CD4-positive, alpha-beta memory T cell (primary cell): Measurements from ENCODE around the gene SRC. TPM values are rescaled to one million over a fixed set of nuclear protein-coding genes. Genes with fewer than 3 reads are reported as not detected.

Experiments
- CTCF ChIA-PET: fragments of 350-600 bp; sonication (Branson Sonifier 250); formaldehyde crosslinking; loops from one replicate; lab custom pipeline; 2021; ENCODE audit warnings: inconsistent platforms; ENCODE audit not compliant: partially characterized antibody; lab: Charles Lee
- POLR2A ChIA-PET: fragments of 350-600 bp; sonication (Branson Sonifier 250); formaldehyde crosslinking; loops from one replicate; lab custom pipeline; 2021; ENCODE audit not compliant: partially characterized antibody; lab: Charles Lee
- DNase-seq, 5 donors: peaks; one replicate each; pipeline versions ENCODE4 v3.0.0 to v3.0.0-alpha.2; 2020 to 2022; ENCODE audit warnings: mixed read lengths in 1 of 5
- H3K27ac ChIP-seq: one replicate; pipeline ENCODE4 v1.7.0; 2013; ENCODE audit warnings: low read depth, low read length
- H3K27me3 ChIP-seq: 2 replicates; pipeline ENCODE4 v1.7.0; 2013; ENCODE audit warnings: mild to moderate bottlenecking, low read length, moderate library complexity; ENCODE audit not compliant: insufficient read depth
- H3K36me3 ChIP-seq: 2 replicates; pipeline ENCODE4 v1.7.0; 2013; ENCODE audit warnings: mild to moderate bottlenecking, low read length, moderate library complexity; ENCODE audit not compliant: insufficient read depth
- H3K4me1 ChIP-seq: 2 replicates; pipeline ENCODE4 v1.7.0; 2013; ENCODE audit warnings: mild to moderate bottlenecking, low read length, moderate library complexity; ENCODE audit not compliant: insufficient read depth
- H3K4me3 ChIP-seq, 2 donors: one replicate each; pipeline ENCODE4 v1.7.0; 2013; ENCODE audit warnings: low read length in 2 of 2, mild to moderate bottlenecking in 1 of 2
- H3K9me3 ChIP-seq, 2 donors: one replicate each; pipeline ENCODE4 v1.7.0; 2013; ENCODE audit warnings: low read length in 2 of 2, control low read depth in 1 of 2; ENCODE audit not compliant: control insufficient read depth in 1 of 2
- H3K27ac Mint-ChIP-seq, 7 donors: one replicate each; pipeline ENCODE4 v1.8.0; 2020 to 2021; ENCODE audit warnings: mixed read lengths in 7 of 7, mild to moderate bottlenecking in 6 of 7, inconsistent platforms in 3 of 7, moderate library complexity in 3 of 7
- H3K27me3 Mint-ChIP-seq, 2 donors: one replicate each; pipeline ENCODE4 v1.8.0; 2020 to 2021; ENCODE audit warnings: mixed read lengths in 2 of 2
- H3K36me3 Mint-ChIP-seq, 2 donors: one replicate each; pipeline ENCODE4 v1.8.0; 2020 to 2021; ENCODE audit warnings: mixed read lengths in 2 of 2, inconsistent platforms in 1 of 2, mild to moderate bottlenecking in 1 of 2
- H3K4me1 Mint-ChIP-seq, 4 donors: one replicate each; pipeline ENCODE4 v1.8.0; 2020 to 2021; ENCODE audit warnings: mixed read lengths in 4 of 4, mild to moderate bottlenecking in 1 of 4
- H3K4me3 Mint-ChIP-seq, 8 donors: one replicate each; pipeline ENCODE4 v1.8.0; 2020 to 2021; ENCODE audit warnings: mixed read lengths in 8 of 8, mild to moderate bottlenecking in 7 of 8, moderate library complexity in 6 of 8, inconsistent platforms in 3 of 8
- H3K9me3 Mint-ChIP-seq, 8 donors: one replicate each; pipeline ENCODE4 v1.8.0; 2020 to 2021; ENCODE audit warnings: mixed read lengths in 8 of 8, mild to moderate bottlenecking in 5 of 8, inconsistent platforms in 3 of 8, moderate library complexity in 1 of 8
- intact Hi-C: fragments of 100-400 bp; cut with micrococcal nuclease; formaldehyde crosslinking; loops from one replicate; pipeline ENCODE4 v1.15.1; 2023
- polyA plus RNA-seq, 2 donors: library from polyadenylated mRNA; unstranded; fragments of 300-500 nt; fragmentation: Illumina TruSeq; gene quantifications; one replicate each; pipeline ENCODE4 v1.2.3, GENCODE V29; 2021
- total RNA-seq, 2 experiments: library from RNA; stranded (reverse); gene quantifications; one replicate each; pipeline ENCODE4 v1.2.3, GENCODE V29; 2021

The SRC gene
- total and polyA plus RNA-seq, 4 experiments from 2014 or later: 0.32 to 4.5 (median 2.3) TPM

DNA sequence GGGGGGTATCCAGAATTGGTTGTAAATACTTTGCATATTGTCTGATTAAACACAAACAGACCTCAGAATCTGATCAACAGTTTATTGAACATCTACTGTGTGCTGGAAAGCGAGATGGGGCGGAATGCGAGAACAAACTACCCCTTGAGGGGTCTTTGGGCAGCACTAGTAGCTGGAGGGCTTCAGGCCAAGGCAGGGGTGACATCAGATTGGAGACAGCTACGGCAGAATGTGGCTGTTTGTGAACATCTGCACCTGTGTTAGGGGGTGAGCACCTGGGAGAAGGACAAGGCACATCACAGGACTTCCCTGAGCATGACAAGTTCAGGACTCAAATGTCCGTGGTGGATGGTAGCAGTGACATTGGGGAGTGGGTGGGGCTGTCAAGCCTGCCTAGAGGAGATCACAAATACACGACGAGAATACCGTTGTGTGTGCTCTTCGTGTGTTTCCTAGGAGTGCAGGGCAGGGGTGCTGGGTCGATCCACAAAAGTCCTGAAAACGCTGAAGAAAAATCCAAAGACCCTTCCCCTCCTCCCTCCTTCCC, 59.5 kb downstream of the SRC start:
- Mint-ChIP-seq H3K9me3 (no peaks in the 10 kb centered on the region), H3K4me3 (peak overlapping the region in 6 of 8 donors; percentile 3 to 78 (median 54)), H3K27me3 (peaks cover 13 to 24% of the 10 kb centered on the region in 2 donors), H3K4me1 (peaks cover 5 to 31% (median 12%) of the 10 kb centered on the region in 4 donors), H3K27ac (no peak overlapping the region), H3K36me3 (no peaks in the 10 kb centered on the region)
- Histone ChIP-seq H3K27ac (no peak overlapping the region), H3K4me1 (peaks cover 7% of the 10 kb centered on the region), H3K36me3 (no peaks in the 10 kb centered on the region), H3K27me3 (peaks cover 8% of the 10 kb centered on the region), H3K9me3 (no peaks in the 10 kb centered on the region), H3K4me3 (no peak overlapping the region)
- ChIA-PET CTCF (no interaction called here), POLR2A (no interaction called here)
- intact Hi-C loops: no loop called here
- no peak for DNase-seq

- CTCF ChIA-PET: no interaction called here
- intact Hi-C loops: no loop called here
- H3K4me1 Mint-ChIP-seq: peaks cover 5 to 31% (median 12%) of the 10 kb centered on the region in 4 donors
Measured at GRCh38 chr20:37406010-37406998, 60.4 kb downstream of the SRC start.

GRCh38 chr20:37407019-37407566, 61.2 kb downstream of the SRC start:
- peaks cover 5 to 31% (median 12%) of the 10 kb centered on the region in 4 donors for H3K4me1 Mint-ChIP-seq
- Histone ChIP-seq H3K4me3 (peak overlapping the region in 1 of 2 donors; percentile 32), H3K9me3 (no peaks in the 10 kb centered on the region), H3K4me1 (peaks cover 18% of the 10 kb centered on the region), H3K36me3 (no peaks in the 10 kb centered on the region), H3K27ac (no peak overlapping the region), H3K27me3 (peaks cover 8% of the 10 kb centered on the region)
- ChIA-PET CTCF (no interaction called here), POLR2A (no interaction called here)
- intact Hi-C loops: no loop called here
- no peaks in the 10 kb centered on the region for H3K9me3 Mint-ChIP-seq
- peaks cover 13 to 24% of the 10 kb centered on the region in 2 donors for H3K27me3 Mint-ChIP-seq
- H3K4me3 Mint-ChIP-seq: peak overlapping the region; percentile 50 to 81 (median 70)
- H3K27ac Mint-ChIP-seq: peak overlapping the region in 1 of 7 donors; percentile 23
- H3K36me3 Mint-ChIP-seq: no peaks in the 10 kb centered on the region
- no peak for DNase-seq

More at GRCh38 chr20:37406010-37406998, 60.4 kb downstream of the SRC start:
- Mint-ChIP-seq H3K36me3 (no peaks in the 10 kb centered on the region), H3K27ac (peak overlapping the region in 1 of 7 donors; percentile 68), H3K4me3 (peak overlapping the region; percentile 59 to 81 (median 72)), H3K9me3 (no peaks in the 10 kb centered on the region), H3K27me3 (peaks cover 13 to 24% of the 10 kb centered on the region in 2 donors)
- Histone ChIP-seq H3K36me3 (no peaks in the 10 kb centered on the region), H3K27me3 (peaks cover 8% of the 10 kb centered on the region), H3K4me1 (peaks cover 12% of the 10 kb centered on the region), H3K4me3 (peak overlapping the region in 1 of 2 donors; percentile 32), H3K27ac (no peak overlapping the region), H3K9me3 (no peaks in the 10 kb centered on the region)
- POLR2A ChIA-PET: no interaction called here
- DNase-seq: peak in 2 of 5 donors; percentile 15 to 29

DNA sequence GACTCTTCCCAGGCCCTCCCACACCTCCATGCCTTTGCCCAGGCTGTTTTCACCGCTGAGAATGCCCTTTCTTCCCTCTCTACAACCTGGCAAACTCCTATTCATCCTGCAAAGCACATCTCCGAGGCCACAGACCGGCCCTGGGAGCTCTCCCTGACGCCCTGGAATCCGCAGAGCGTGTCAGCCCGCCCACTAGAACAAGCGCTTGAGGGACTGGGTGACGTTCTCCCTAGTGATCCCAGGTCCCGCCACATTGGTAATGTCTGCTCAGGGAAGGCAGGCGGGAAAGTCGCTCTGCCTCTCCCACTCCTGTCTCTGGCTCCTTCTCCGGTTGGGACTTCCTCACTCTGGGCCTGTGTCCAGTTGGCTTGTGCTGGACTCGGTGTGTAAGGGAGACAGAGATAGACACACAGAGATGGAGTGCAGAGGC, 61.6 kb downstream of the SRC start:
- H3K4me3 ChIP-seq: no peak overlapping the region
- H3K27ac ChIP-seq: no peak overlapping the region
- no peaks in the 10 kb centered on the region for H3K9me3 ChIP-seq
- DNase-seq: no peak
- H3K4me3 Mint-ChIP-seq: peak overlapping the region in 6 of 8 donors; percentile 18 to 74 (median 50)
- ChIA-PET CTCF (no interaction called here), POLR2A (no interaction called here)
- no peaks in the 10 kb centered on the region for H3K36me3 ChIP-seq
- H3K27me3 Mint-ChIP-seq: peaks cover 13 to 24% of the 10 kb centered on the region in 2 donors
- intact Hi-C loops: no loop called here
- no peaks in the 10 kb centered on the region for H3K9me3 Mint-ChIP-seq
- peaks cover 21% of the 10 kb centered on the region for H3K4me1 ChIP-seq
- H3K4me1 Mint-ChIP-seq: peaks cover 5 to 31% (median 12%) of the 10 kb centered on the region in 4 donors
- peaks cover 8% of the 10 kb centered on the region for H3K27me3 ChIP-seq
- no peak overlapping the region for H3K27ac Mint-ChIP-seq
- no peaks in the 10 kb centered on the region for H3K36me3 Mint-ChIP-seq

GRCh38 chr20:37408302-37409193, 62.6 kb downstream of the SRC start:
- Mint-ChIP-seq H3K4me1 (peaks cover 5 to 31% (median 12%) of the 10 kb centered on the region in 4 donors), H3K27ac (no peak overlapping the region), H3K36me3 (no peaks in the 10 kb centered on the region), H3K9me3 (no peaks in the 10 kb centered on the region), H3K4me3 (peak overlapping the region in 1 of 8 donors; percentile 70), H3K27me3 (peaks cover 13 to 24% of the 10 kb centered on the region in 2 donors)
- intact Hi-C loops: no loop called here
- Histone ChIP-seq H3K27me3 (peaks cover 8% of the 10 kb centered on the region), H3K4me3 (no peak overlapping the region), H3K36me3 (no peaks in the 10 kb centered on the region), H3K4me1 (peaks cover 21% of the 10 kb centered on the region), H3K9me3 (no peaks in the 10 kb centered on the region), H3K27ac (no peak overlapping the region)
- POLR2A ChIA-PET: no interaction called here
- DNase-seq: no peak
- CTCF ChIA-PET: no interaction called here

- Histone ChIP-seq H3K36me3 (no peaks in the 10 kb centered on the region), H3K4me3 (peak overlapping the region; percentile 10 to 12), H3K27me3 (peaks cover 5% of the 10 kb centered on the region), H3K9me3 (no peaks in the 10 kb centered on the region), H3K27ac (no peak overlapping the region), H3K4me1 (peaks cover 14% of the 10 kb centered on the region)
- intact Hi-C loops: no loop called here
- POLR2A ChIA-PET: no interaction called here
- peaks cover 0 to 21% (median 5%) of the 10 kb centered on the region in 4 donors for H3K4me1 Mint-ChIP-seq
- CTCF ChIA-PET: interaction anchor here (0.8 kb wide), 1 partner anchor 603 kb away, joined by 3 read pairs; no protein-coding TSS in a partner anchor
- no peaks in the 10 kb centered on the region for H3K9me3 Mint-ChIP-seq
- no peaks in the 10 kb centered on the region for H3K36me3 Mint-ChIP-seq
- H3K4me3 Mint-ChIP-seq: no peak overlapping the region
- DNase-seq: no peak
- no peak overlapping the region for H3K27ac Mint-ChIP-seq
- H3K27me3 Mint-ChIP-seq: peaks cover 14 to 27% of the 10 kb centered on the region in 2 donors
Measured at GRCh38 chr20:37411408-37412219, 65.7 kb downstream of the SRC start.
